Fibroblast of lung (primary cell): ENCODE measurements around the gene FBXL14.

Experiments used
- CTCF ChIP-seq, 2 donors: IDR thresholded peaks in 1 of 2; conservative IDR thresholded peaks in 1 of 2; 1 replicate in 1 of 2; 2 replicates in 1 of 2; pipeline ENCODE4 v1.5.1; 2011 to 2012; ENCODE audit warnings: low read length in 2 of 2, control low read depth in 1 of 2, inconsistent platforms in 1 of 2, low read depth in 1 of 2, mild to moderate bottlenecking in 1 of 2
- EZH2 ChIP-seq: IDR thresholded peaks from 2 replicates; pipeline ENCODE4 v1.5.1; 2012; ENCODE audit warnings: low read length, control low read depth, mild to moderate bottlenecking; ENCODE audit errors: missing control alignments

GRCh38 chr12:1587927-1588574 is 6.3 kb downstream of the FBXL14 start:
- no peak for TF ChIP-seq CTCF (conservative IDR thresholded peaks at IDR 0.05 in 1 of 2, IDR thresholded peaks at IDR 0.05 in 1 of 2; ENCODE audit: low read depth in 1 of 2, low read length in 2 of 2)
- TF ChIP-seq EZH2 = no peak
